Hepatocyte (in vitro differentiated cells): ENCODE results near the gene CRY2.

Experiments used
- CTCF ChIP-seq: fragments of 200-600 bp; sonication (generic); IDR thresholded peaks from 2 replicates; pipeline ENCODE4 v1.5.1; 2016; ENCODE audit warnings: antibody characterized with exemption, mild to moderate bottlenecking; ENCODE audit not compliant: poor library complexity
- EZH2 ChIP-seq: fragments of 200-600 bp; sonication (generic); IDR thresholded peaks from 2 replicates; pipeline ENCODE4 v1.6.1; 2016; ENCODE audit warnings: antibody characterized with exemption, mild to moderate bottlenecking, borderline replicate concordance

DNA sequence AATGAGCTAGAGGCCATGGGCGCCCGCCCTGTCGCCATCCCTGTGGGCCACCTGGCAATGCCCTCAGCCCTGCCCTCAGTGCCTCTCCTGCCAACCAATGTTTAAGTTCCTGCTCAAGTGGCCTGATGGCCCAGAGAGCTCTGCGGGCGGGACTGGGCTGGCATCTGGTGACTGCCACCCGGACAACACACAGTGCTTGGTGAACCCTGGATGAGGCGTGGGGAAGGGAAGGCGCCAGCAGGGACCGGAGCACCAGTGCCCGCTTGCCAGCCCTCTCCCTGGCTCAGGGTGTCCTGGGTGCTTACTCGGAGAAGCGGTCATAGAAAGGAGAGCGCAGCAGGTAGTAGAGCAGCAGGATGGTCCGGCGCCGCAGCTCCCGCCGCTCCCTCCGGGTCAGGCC is 66.2 kb downstream of the CRY2 start:
- no peak for TF ChIP-seq EZH2
- TF ChIP-seq CTCF = no peak
